GM19463 (cell line): ENCODE measurements around the gene CD48.
A peak's percentile ranks its signal among the peaks of the same experiment; 100 is the strongest.
"Not testable (repeated sequence)": the region's sequence is repeated elsewhere in the genome, so short reads cannot be mapped to it uniquely, and the experiment has no call there.

Source experiments
- ATAC-seq: cut with Tn5 transposase; IDR thresholded peaks from one replicate; pipeline ENCODE4 v1.9.1; 2021; ENCODE audit warnings: mild to moderate bottlenecking, moderate library complexity; ENCODE audit not compliant: unreplicated experiment

Gene CD48

DNA sequence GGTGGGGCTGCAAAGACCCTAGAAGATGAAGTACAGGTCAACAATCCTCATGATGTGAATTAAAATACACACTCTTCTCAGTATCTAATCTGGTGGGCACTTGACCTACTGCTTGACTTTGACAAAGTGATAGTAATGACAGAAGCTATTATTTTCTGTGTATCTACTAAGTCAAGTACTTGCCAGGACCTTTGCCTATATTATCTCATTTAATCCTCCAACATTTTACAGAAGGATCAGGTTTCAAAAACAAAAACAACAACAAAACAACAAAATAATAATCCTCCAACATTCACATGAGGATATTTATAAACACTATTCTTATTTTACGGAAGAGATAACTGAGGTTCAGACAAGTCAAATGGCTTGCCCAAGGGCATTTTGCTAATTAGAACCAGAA is 4.4 kb upstream of the CD48 start:
- no peak for ATAC-seq

- ATAC-seq, result not testable (repeated sequence)
Measured at GRCh38 chr1:160714034-160714648, 2.5 kb upstream of the CD48 start.

DNA sequence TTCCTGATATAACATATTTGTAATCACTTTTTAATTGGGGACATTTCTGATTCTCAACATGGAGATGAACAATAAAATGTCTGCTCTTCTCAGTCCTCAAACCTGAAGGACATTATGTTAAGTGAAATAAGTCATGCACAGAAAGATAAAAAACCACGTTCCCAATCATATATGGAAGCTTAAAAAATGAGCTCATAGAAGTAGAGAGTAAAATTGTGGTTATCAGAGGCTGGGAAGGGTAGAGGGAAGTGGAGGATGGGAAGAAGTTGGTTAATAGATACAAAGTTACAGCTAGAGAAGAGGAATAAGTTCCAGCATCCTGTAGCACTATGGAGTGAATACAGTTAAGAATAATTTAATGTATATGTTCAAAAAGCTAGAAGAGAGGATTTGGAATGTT is 1.5 kb upstream of the CD48 start:
- no peak for ATAC-seq

DNA sequence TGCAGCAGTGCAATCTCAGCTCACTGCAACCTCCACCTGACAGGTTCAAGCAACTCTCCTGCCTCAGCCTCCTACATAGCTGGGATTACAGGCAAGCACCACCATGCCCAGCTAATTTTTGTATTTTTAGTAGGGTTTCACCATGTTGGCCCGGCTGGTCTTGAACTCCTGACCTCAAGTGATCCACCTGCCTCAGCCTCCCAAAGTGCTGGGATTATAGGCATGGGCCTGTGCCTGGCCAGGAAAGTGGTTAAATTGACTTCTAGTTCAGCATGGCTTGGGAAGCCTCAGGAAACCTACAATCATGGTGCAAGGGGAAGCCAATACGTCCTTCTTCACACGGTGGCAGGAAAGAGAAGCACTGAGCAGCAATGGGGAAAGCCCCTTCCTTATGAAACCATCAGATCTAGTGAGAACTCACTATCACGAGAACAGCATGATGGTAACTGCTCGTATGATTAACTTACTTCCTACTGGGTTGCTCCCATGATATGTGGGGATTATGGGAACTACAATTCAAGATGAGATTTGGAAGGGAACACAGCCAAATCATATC is 981 bp upstream of the CD48 start:
- ATAC-seq, result peak; percentile 26

DNA sequence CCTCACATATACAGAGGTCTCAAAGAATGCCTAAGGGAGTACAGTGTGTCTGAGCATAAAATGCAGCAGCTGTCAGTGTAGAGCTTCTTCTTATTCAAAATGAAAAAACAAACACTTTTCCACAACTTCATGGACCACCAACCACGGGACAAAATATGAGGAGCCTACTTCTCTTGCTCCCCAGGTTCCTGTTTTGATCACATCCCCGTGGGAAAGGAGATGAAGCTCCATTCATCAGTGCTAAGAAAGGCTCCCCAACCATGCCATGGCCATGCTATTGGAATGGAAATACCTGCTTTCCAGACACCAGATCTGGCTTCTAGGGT is 383 bp downstream of the CD48 start:
- no peak for ATAC-seq

GRCh38 chr1:160710517-160711252 is 937 bp downstream of the CD48 start:
- ATAC-seq, result no peak

DNA sequence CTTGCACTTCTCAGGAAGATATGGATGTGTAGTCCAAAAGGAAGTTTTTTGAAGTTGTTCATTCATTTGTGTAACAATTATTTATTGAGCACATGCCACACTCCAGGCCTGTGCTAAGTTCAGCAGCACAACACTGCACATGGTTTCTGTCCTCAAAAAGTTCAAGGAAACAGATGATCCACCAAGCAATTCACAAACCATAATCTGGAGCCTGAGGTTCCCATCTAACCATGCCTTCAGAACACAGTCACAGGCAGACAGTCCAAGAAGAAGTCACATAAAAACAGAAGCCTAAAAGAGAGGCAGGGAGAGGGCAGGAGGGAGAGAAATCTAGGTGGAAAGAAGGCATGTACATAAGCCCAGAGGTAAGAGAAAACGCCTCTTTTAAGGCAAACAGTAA is 1.9 kb downstream of the CD48 start:
- no peak for ATAC-seq

GRCh38 chr1:160708801-160709200 is 2.8 kb downstream of the CD48 start:
- ATAC-seq, result peak; percentile 38

DNA sequence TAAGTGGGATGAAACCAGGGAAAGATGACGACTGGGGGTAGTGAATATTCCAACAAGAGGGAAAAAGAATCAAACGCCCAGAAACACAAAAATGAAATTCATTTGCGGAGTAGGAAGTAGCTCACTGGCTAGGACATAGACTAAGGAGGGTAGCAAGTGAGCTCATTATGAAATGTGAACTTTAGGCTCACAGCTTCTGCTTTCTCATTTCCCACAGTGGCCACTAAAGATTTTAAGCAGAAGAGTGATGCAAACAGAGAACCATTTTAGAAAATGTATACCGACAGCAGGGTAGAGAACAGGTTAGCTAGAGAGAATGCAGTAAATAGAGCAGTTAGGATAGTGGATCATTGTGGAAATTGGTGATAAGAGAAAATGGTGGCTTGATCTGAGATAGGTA is 3.5 kb downstream of the CD48 start:
- ATAC-seq, result no peak

- no peak for ATAC-seq
Measured at GRCh38 chr1:160707236-160708064, 4.2 kb downstream of the CD48 start.

- ATAC-seq, result no peak
Measured at GRCh38 chr1:160706526-160707235, 4.9 kb downstream of the CD48 start.

DNA sequence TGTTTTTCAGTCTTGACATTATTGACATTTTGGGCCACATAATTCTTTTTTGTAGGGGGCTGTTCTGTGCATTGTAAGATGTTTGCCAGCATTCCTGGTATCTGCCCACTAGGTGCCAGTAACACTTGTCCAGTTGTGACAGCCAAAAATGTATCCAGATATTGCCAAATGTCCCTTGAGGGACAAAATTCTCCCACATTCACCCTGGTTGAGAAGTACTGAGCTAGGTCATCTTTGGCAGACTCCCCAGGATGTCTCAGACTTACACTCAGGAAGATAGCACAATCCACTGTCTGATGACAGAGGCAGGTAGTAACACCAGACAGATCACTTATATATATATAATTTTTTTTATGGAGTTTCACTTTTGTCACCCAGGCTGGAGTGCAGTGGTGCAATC is 5.9 kb downstream of the CD48 start:
- ATAC-seq, result no peak

GRCh38 chr1:160705212-160705621 is 6.4 kb downstream of the CD48 start:
- not testable (repeated sequence) for ATAC-seq

DNA sequence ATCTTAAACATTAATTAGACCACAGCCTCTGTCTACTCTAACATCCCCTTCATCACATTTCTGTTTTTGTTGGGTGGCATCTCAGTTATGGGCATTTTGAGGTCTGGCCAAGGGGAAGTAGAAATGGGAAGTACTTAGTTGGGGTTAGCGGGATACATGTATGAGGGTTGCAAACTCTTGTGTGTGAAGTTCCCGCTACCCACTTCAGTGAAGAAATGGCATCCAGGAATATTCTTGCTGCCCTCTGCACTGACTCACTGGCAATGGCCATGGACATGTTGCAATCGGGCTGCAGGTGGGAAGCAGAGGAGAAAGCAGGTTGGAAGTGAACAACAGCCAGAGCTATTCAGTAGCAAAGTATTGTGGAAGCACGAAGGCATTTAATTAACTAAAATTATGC is 7.4 kb downstream of the CD48 start:
- ATAC-seq, result no peak

DNA sequence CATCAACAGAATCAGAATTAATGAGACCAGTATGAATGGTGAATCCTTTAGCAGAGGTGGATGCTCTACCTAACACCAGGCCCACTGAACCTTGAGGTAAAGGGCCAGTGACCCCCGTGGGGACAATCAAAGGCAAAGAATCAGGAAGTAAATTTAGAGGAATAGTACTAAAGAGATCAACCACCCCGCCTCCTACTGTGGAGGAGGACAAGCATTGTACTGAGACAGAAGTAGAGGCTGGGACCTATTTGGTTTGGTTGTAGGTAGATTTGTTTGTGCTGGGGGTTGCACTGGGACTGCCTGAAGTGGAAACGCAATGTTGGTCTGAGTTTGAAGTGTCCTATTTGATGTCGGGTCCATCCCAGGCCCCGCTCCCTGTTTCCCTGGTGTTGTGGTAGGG is 9.5 kb downstream of the CD48 start:
- no peak for ATAC-seq

GRCh38 chr1:160692390-160692789 is 19.2 kb downstream of the CD48 start:
- ATAC-seq, result not testable (repeated sequence)

DNA sequence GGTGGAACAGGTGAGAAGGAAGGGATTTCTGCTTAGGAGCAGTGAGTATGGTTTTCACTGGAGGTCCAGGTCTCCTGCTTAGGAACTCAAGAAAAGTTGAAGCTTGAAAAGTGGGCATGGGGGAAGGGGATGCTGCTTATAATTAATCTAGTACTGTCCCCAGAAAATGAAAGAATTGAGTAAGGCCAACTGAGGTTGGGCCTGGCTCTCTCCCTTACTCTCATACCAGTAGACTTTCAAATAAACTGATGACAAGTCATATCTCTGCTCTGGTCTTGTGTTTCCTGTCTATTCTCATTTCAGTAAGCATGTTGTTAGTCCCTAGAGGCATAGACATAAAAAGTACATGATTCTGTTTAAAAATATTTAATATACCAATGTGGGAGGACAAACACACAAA is 26.4 kb downstream of the CD48 start:
- no peak for ATAC-seq

- no peak for ATAC-seq
Measured at GRCh38 chr1:160682983-160683865, 28.4 kb downstream of the CD48 start.

DNA sequence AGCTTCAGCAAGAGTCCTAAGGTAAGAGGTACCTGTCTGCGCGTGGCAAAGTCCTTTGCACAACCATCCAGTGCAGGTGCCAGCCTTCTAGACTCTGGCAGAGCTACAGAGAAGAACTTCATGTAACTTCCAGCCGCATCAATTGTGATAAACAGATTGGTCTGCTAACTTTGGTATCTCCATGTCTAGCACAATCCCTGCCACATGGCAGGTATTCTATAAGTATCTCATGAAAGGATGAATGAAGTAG is 29.8 kb downstream of the CD48 start:
- ATAC-seq, result no peak
